Neural progenitor cell (in vitro differentiated cells): Measurements from ENCODE around the gene ARMH1.

Source experiments
- EZH2 ChIP-seq: fragments of 200-600 bp; sonication (generic); IDR thresholded peaks from 2 replicates; pipeline ENCODE4 v1.6.1; 2017; ENCODE audit warnings: antibody characterized with exemption, mild to moderate bottlenecking, moderate library complexity
- EZH2phosphoT487 ChIP-seq: fragments of 200-600 bp; sonication (generic); IDR thresholded peaks from 2 replicates; pipeline ENCODE4 v1.6.1; 2017; ENCODE audit warnings: antibody characterized with exemption
- TF ChIP-seq, protein P1 (sequence below): fragments of 200-600 bp; sonication (generic); IDR thresholded peaks from 2 replicates; pipeline ENCODE4 v1.5.1; 2017; ENCODE audit warnings: antibody characterized with exemption, mild to moderate bottlenecking

GRCh38 chr1:44631333-44631646 lies 43.2 kb upstream of the ARMH1 start:
- TF ChIP-seq, protein P1, sequence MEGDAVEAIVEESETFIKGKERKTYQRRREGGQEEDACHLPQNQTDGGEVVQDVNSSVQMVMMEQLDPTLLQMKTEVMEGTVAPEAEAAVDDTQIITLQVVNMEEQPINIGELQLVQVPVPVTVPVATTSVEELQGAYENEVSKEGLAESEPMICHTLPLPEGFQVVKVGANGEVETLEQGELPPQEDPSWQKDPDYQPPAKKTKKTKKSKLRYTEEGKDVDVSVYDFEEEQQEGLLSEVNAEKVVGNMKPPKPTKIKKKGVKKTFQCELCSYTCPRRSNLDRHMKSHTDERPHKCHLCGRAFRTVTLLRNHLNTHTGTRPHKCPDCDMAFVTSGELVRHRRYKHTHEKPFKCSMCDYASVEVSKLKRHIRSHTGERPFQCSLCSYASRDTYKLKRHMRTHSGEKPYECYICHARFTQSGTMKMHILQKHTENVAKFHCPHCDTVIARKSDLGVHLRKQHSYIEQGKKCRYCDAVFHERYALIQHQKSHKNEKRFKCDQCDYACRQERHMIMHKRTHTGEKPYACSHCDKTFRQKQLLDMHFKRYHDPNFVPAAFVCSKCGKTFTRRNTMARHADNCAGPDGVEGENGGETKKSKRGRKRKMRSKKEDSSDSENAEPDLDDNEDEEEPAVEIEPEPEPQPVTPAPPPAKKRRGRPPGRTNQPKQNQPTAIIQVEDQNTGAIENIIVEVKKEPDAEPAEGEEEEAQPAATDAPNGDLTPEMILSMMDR = no peak
- no peak for TF ChIP-seq EZH2
- TF ChIP-seq EZH2phosphoT487 = no peak
